Measurements from ENCODE around the gene KRTAP5-9.
"Not testable (repeated sequence)": the region's sequence is repeated elsewhere in the genome, so short reads cannot be mapped to it uniquely, and the experiment has no call there.

The KRTAP5-9 gene

GRCh38 chr11:71534711-71535608, 13.3 kb upstream of the KRTAP5-9 start:
- DNase-seq (ENCODE audit: low read depth): not testable (repeated sequence)

GRCh38 chr11:71535825-71536224, 12.4 kb upstream of the KRTAP5-9 start:
- no peak for DNase-seq (ENCODE audit: low read depth)

GRCh38 chr11:71537537-71537936, 10.7 kb upstream of the KRTAP5-9 start:
- DNase-seq (ENCODE audit: low read depth): no peak

- not testable (repeated sequence) for DNase-seq (ENCODE audit: low read depth)
Observed at GRCh38 chr11:71537977-71538665, 10.1 kb upstream of the KRTAP5-9 start, which contains the start of gene KRTAP5-8. Gene KRTAP5-8 (plus strand): TSS chr11:71538025. CDS start chr11:71538056, 31 bp downstream.

- no peak for DNase-seq (ENCODE audit: low read depth)
Observed at GRCh38 chr11:71538666-71538990, 9.6 kb upstream of the KRTAP5-9 start.

- DNase-seq (ENCODE audit: low read depth): no peak
Observed at GRCh38 chr11:71539017-71539416, 9.2 kb upstream of the KRTAP5-9 start.

- DNase-seq (ENCODE audit: low read depth): not testable (repeated sequence)
Observed at GRCh38 chr11:71539971-71540370, 8.2 kb upstream of the KRTAP5-9 start.

GRCh38 chr11:71540521-71541304, 7.5 kb upstream of the KRTAP5-9 start:
- DNase-seq (ENCODE audit: low read depth): not testable (repeated sequence)

GRCh38 chr11:71542382-71542781, 5.8 kb upstream of the KRTAP5-9 start:
- DNase-seq (ENCODE audit: low read depth): no peak

GRCh38 chr11:71542879-71543777, 5.1 kb upstream of the KRTAP5-9 start:
- no peak for DNase-seq (ENCODE audit: low read depth)

GRCh38 chr11:71543866-71544265, 4.4 kb upstream of the KRTAP5-9 start:
- no peak for DNase-seq (ENCODE audit: low read depth)

- no peak for DNase-seq (ENCODE audit: low read depth)
Observed at GRCh38 chr11:71544525-71545214, 3.5 kb upstream of the KRTAP5-9 start.

GRCh38 chr11:71545405-71545966, 2.7 kb upstream of the KRTAP5-9 start:
- no peak for DNase-seq (ENCODE audit: low read depth)

- no peak for DNase-seq (ENCODE audit: low read depth)
Observed at GRCh38 chr11:71548716-71549151, 514 bp downstream of the KRTAP5-9 start.

GRCh38 chr11:71551711-71552110, 3.5 kb downstream of the KRTAP5-9 start:
- DNase-seq (ENCODE audit: low read depth): no peak

- DNase-seq (ENCODE audit: low read depth): no peak
Observed at GRCh38 chr11:71554996-71555395, 6.8 kb downstream of the KRTAP5-9 start.

GRCh38 chr11:71555508-71555907, 7.3 kb downstream of the KRTAP5-9 start:
- no peak for DNase-seq (ENCODE audit: low read depth)

GRCh38 chr11:71556018-71556417, 7.8 kb downstream of the KRTAP5-9 start:
- no peak for DNase-seq (ENCODE audit: low read depth)

GRCh38 chr11:71557257-71557656, 9.0 kb downstream of the KRTAP5-9 start:
- DNase-seq (ENCODE audit: low read depth): no peak

GRCh38 chr11:71558996-71559395, 10.8 kb downstream of the KRTAP5-9 start:
- DNase-seq (ENCODE audit: low read depth): no peak

All from activated T-helper 1 cell treated with Interleukin-2 at 50 U/mL for 16 hours (primary cell).